Liver (tissue), 9 donors: Measurements from ENCODE around the gene COL6A2. TPM values are rescaled to one million over a fixed set of nuclear protein-coding genes. Genes with fewer than 3 reads are reported as not detected.

Source experiments
- DNase-seq: peaks from one replicate; pipeline ENCODE4 v3.0.0-alpha.2; 2017; ENCODE audit warnings: low spot score
- H3K27ac ChIP-seq, 2 donors: one replicate each; pipeline ENCODE4 v1.7.0; 2013; ENCODE audit warnings: inconsistent platforms in 2 of 2, low read length in 2 of 2, control low read depth in 1 of 2, low read depth in 1 of 2, mild to moderate bottlenecking in 1 of 2
- H3K27me3 ChIP-seq, 4 donors: one replicate each; pipeline versions ENCODE4 v1.6.1 to v1.7.0; 2013; ENCODE audit warnings: low read length in 3 of 4, inconsistent platforms in 1 of 4, mild to moderate bottlenecking in 1 of 4, moderate library complexity in 1 of 4; ENCODE audit not compliant: control insufficient read depth in 4 of 4, insufficient read depth in 4 of 4
- H3K36me3 ChIP-seq, 4 donors: one replicate each; pipeline versions ENCODE4 v1.6.1 to v1.7.0; 2013; ENCODE audit warnings: low read length in 3 of 4, mild to moderate bottlenecking in 3 of 4, low read depth in 1 of 4, moderate library complexity in 1 of 4; ENCODE audit not compliant: control insufficient read depth in 4 of 4, insufficient read depth in 3 of 4
- H3K4me1 ChIP-seq, 4 donors: one replicate each; pipeline versions ENCODE4 v1.6.1 to v1.7.0; 2013; ENCODE audit warnings: low read length in 3 of 4, mild to moderate bottlenecking in 3 of 4, moderate library complexity in 1 of 4; ENCODE audit not compliant: control insufficient read depth in 4 of 4, insufficient read depth in 4 of 4
- H3K4me3 ChIP-seq, 3 donors: one replicate each; pipeline versions ENCODE4 v1.6.1 to v1.7.0; 2013; ENCODE audit warnings: low read length in 3 of 3, control low read depth in 1 of 3, low read depth in 1 of 3, mild to moderate bottlenecking in 1 of 3
- H3K9ac ChIP-seq, 2 donors: one replicate each; pipeline ENCODE4 v1.7.0; 2013; ENCODE audit warnings: low read length in 2 of 2, mild to moderate bottlenecking in 2 of 2, moderate library complexity in 2 of 2, control low read depth in 1 of 2, low read depth in 1 of 2
- H3K9me3 ChIP-seq, 4 donors: one replicate each; pipeline versions ENCODE4 v1.6.1 to v1.7.0; 2013; ENCODE audit warnings: low read length in 3 of 4; ENCODE audit not compliant: control insufficient read depth in 4 of 4
- ATF3 ChIP-seq: IDR thresholded peaks from 2 replicates; pipeline ENCODE4 v1.6.1; 2016; ENCODE audit warnings: antibody characterized with exemption
- CTCF ChIP-seq: fragments of 150-350 bp; IDR thresholded peaks from 2 replicates; pipeline ENCODE4 v1.5.1; 2017; ENCODE audit warnings: improper control_type of control experiment, low read depth, low read length; ENCODE audit not compliant: missing input control
- EGR1 ChIP-seq, 2 donors: IDR thresholded peaks; 2 replicates each; pipeline ENCODE4 v1.6.1; 2016 to 2018; ENCODE audit warnings: antibody characterized with exemption in 2 of 2, low read depth in 2 of 2
- FOXA2 ChIP-seq: IDR thresholded peaks from 2 replicates; pipeline ENCODE4 v1.6.1; 2016; ENCODE audit warnings: antibody characterized with exemption
- HNF4A ChIP-seq, 2 donors: conservative IDR thresholded peaks; 2 replicates each; pipeline ENCODE4 v1.6.1; 2016; ENCODE audit warnings: antibody characterized with exemption in 2 of 2, mild to moderate bottlenecking in 2 of 2
- NR2F2 ChIP-seq: IDR thresholded peaks from 2 replicates; pipeline ENCODE4 v1.6.1; 2016; ENCODE audit warnings: antibody characterized with exemption
- RAD21 ChIP-seq, 2 donors: IDR thresholded peaks; 2 replicates each; pipeline ENCODE4 v1.6.1; 2016; ENCODE audit warnings: antibody characterized with exemption in 2 of 2, mild to moderate bottlenecking in 2 of 2
- REST ChIP-seq: IDR thresholded peaks from 2 replicates; pipeline ENCODE4 v1.6.1; 2016; ENCODE audit warnings: antibody characterized with exemption, mild to moderate bottlenecking
- ZBTB33 ChIP-seq: IDR thresholded peaks from 2 replicates; pipeline ENCODE4 v1.6.1; 2016; ENCODE audit warnings: antibody characterized with exemption
- WGBS: extraction: QIAGEN DNeasy Blood & Tissue Kit; methylation state at CpG from one replicate; pipeline ENCODE4 v1.1.7; 2013; 5-methylcytosine and 5-hydroxymethylcytosine counted together
- polyA plus RNA-seq, 2 donors: library from polyadenylated mRNA; stranded (reverse) in 1 of 2; unstranded in 1 of 2; fragments of 200-250 nt in 1 of 2; fragments of >200 nt in 1 of 2; fragmentation: Nextera tagmentation in 1 of 2; extraction: Ambion mirVana in 1 of 2; gene quantifications; one replicate each; pipeline versions ENCODE4 v1.2.1 to v1.2.3, GENCODE V29; 2013 to 2015
- total RNA-seq, 2 donors: library from RNA; depleted of rRNA; stranded (reverse); fragments of >200 nt; gene quantifications; one replicate each; pipeline ENCODE4 v1.2.3, GENCODE V29; 2014
- donor health status: healthy.
- donor health status: healthy.
- donor health status: healthy.
- donor health status: healthy.
- donor health status: healthy.

Gene COL6A2
- total and polyA plus RNA-seq, 4 donors, result 5.8 to 80.8 (median 41.7) TPM

- TF ChIP-seq RAD21 (IDR thresholded peaks at IDR 0.05) (no peak), NR2F2 (no peak), CTCF (no peak), ZBTB33 (no peak), EGR1 (IDR thresholded peaks at IDR 0.05; ENCODE audit: low read depth in 2 of 2) (no peak), ATF3 (no peak), REST (no peak), FOXA2 (no peak)
- no peak overlapping the region for H3K9ac ChIP-seq
- 60% methylated on average over 16 of the region's 16 CpGs for WGBS
- H3K27ac ChIP-seq, result no peak overlapping the region
- no peak for DNase-seq
- no peaks in the 10 kb centered on the region for H3K27me3 ChIP-seq
- H3K36me3 ChIP-seq, result no peaks in the 10 kb centered on the region
- peaks cover 0 to 5% (median 0%) of the 10 kb centered on the region in 4 donors for H3K4me1 ChIP-seq
- no peaks in the 10 kb centered on the region for H3K9me3 ChIP-seq
- no peak overlapping the region for H3K4me3 ChIP-seq
Observed at GRCh38 chr21:46124083-46124925, 26.4 kb downstream of the COL6A2 start.

- H3K9ac ChIP-seq, result no peak overlapping the region
- H3K36me3 ChIP-seq, result no peaks in the 10 kb centered on the region
- no peak overlapping the region for H3K4me3 ChIP-seq
- H3K9me3 ChIP-seq, result no peaks in the 10 kb centered on the region
- H3K27me3 ChIP-seq, result no peaks in the 10 kb centered on the region
- WGBS, result 84% methylated on average over 49 of the region's 49 CpGs
- peaks cover 0 to 4% (median 0%) of the 10 kb centered on the region in 4 donors for H3K4me1 ChIP-seq
- DNase-seq, result peak; percentile 35
- H3K27ac ChIP-seq, result no peak overlapping the region
- TF ChIP-seq HNF4A (conservative IDR thresholded peaks at IDR 0.05) (peak; percentile 15 to 17), RAD21 (IDR thresholded peaks at IDR 0.05) (no peak), NR2F2 (peak; percentile 84), REST (no peak)
Observed at GRCh38 chr21:46124926-46125845, 27.3 kb downstream of the COL6A2 start.
